Fibroblast of lung (primary cell): ENCODE data around the gene ALKBH4. TPM values are rescaled to one million over a fixed set of nuclear protein-coding genes. Genes with fewer than 3 reads are reported as not detected.
"Not testable (repeated sequence)": the region's sequence is repeated elsewhere in the genome, so short reads cannot be mapped to it uniquely, and the experiment has no call there.

Source experiments
- DNase-seq, 2 donors: peaks; one replicate each; pipeline versions ENCODE4 v3.0.0 to v3.0.0-alpha.2; 2010; ENCODE audit warnings: low read depth in 2 of 2
- H2AFZ ChIP-seq: 2 replicates; pipeline ENCODE4 v1.5.1; 2012; ENCODE audit warnings: low read length, control low read depth, inconsistent platforms
- H3K27ac ChIP-seq: 2 replicates; pipeline ENCODE4 v1.5.1; 2011; ENCODE audit warnings: low read length, control low read depth; ENCODE audit not compliant: insufficient read depth
- H3K27me3 ChIP-seq: 2 replicates; pipeline ENCODE4 v1.5.1; 2011; ENCODE audit warnings: mild to moderate bottlenecking, low read length; ENCODE audit not compliant: control insufficient read depth, insufficient read depth
- H3K36me3 ChIP-seq: 2 replicates; pipeline ENCODE4 v1.5.1; 2011; ENCODE audit warnings: low read length; ENCODE audit not compliant: control insufficient read depth, insufficient read depth
- H3K4me1 ChIP-seq: 2 replicates; pipeline ENCODE4 v1.5.1; 2011; ENCODE audit warnings: low read length; ENCODE audit not compliant: control insufficient read depth, insufficient read depth; ENCODE audit errors: extremely low read depth
- H3K4me2 ChIP-seq: 2 replicates; pipeline ENCODE4 v1.5.1; 2011; ENCODE audit warnings: low read length, control low read depth; ENCODE audit not compliant: insufficient read depth; ENCODE audit errors: extremely low read depth
- H3K4me3 ChIP-seq, 4 experiments: fragments of 200-600 bp in 1 of 4; sonication (generic) in 1 of 4; replicated peaks in 1 of 4; 2 replicates each; pipeline ENCODE4 v1.5.1; 2011 to 2016; ENCODE audit warnings: low read length in 4 of 4, low read depth in 3 of 4, mild to moderate bottlenecking in 3 of 4, control low read depth in 2 of 4, inconsistent platforms in 1 of 4, mixed read lengths in 1 of 4; ENCODE audit not compliant: insufficient read depth in 1 of 4; ENCODE audit errors: control extremely low read depth in 1 of 4
- H3K79me2 ChIP-seq: 2 replicates; pipeline ENCODE4 v1.5.1; 2012; ENCODE audit warnings: mild to moderate bottlenecking, low read length, inconsistent platforms; ENCODE audit not compliant: control insufficient read depth, insufficient read depth
- H3K9ac ChIP-seq: 2 replicates; pipeline ENCODE4 v1.5.1; 2011; ENCODE audit warnings: mild to moderate bottlenecking, low read length, control low read depth; ENCODE audit not compliant: insufficient read depth
- H3K9me3 ChIP-seq: 2 replicates; pipeline ENCODE4 v1.5.1; 2012; ENCODE audit warnings: low read depth, low read length; ENCODE audit not compliant: control insufficient read depth, insufficient read depth
- H4K20me1 ChIP-seq: 2 replicates; pipeline ENCODE4 v1.5.1; 2011; ENCODE audit warnings: low read length; ENCODE audit not compliant: control insufficient read depth, insufficient read depth; ENCODE audit errors: extremely low read depth
- CTCF ChIP-seq, 2 donors: IDR thresholded peaks in 1 of 2; conservative IDR thresholded peaks in 1 of 2; 1 replicate in 1 of 2; 2 replicates in 1 of 2; pipeline ENCODE4 v1.5.1; 2011 to 2012; ENCODE audit warnings: low read length in 2 of 2, control low read depth in 1 of 2, inconsistent platforms in 1 of 2, low read depth in 1 of 2, mild to moderate bottlenecking in 1 of 2
- EZH2 ChIP-seq: IDR thresholded peaks from 2 replicates; pipeline ENCODE4 v1.5.1; 2012; ENCODE audit warnings: low read length, control low read depth, mild to moderate bottlenecking; ENCODE audit errors: missing control alignments
- polyA plus RNA-seq, 2 donors: library from polyadenylated mRNA; depleted of rRNA in 1 of 2; stranded (reverse) in 1 of 2; unstranded in 1 of 2; fragments of >200 nt; gene quantifications; 2 replicates each; pipeline ENCODE4 v1.2.1, GENCODE V29; 2011 to 2012; ENCODE audit warnings: missing spikeins in 1 of 2
- total RNA-seq: library from RNA; depleted of rRNA; stranded (reverse); fragments of >200 nt; gene quantifications from 2 replicates; pipeline ENCODE4 v1.2.1, GENCODE V29; 2014

Gene ALKBH4
- total and polyA plus RNA-seq, 2 donors (not counting 1 experiment from before 2014, with no cell fraction given), result 3.7 to 13.2 TPM

- no peak overlapping the region for H2AFZ ChIP-seq
- H3K4me2 ChIP-seq, result no peak overlapping the region
- peaks cover 22% of the 10 kb centered on the region for H3K36me3 ChIP-seq
- H3K9me3 ChIP-seq, result no peaks in the 10 kb centered on the region
- no peak overlapping the region for H3K9ac ChIP-seq
- H3K4me1 ChIP-seq, result no peaks in the 10 kb centered on the region
- no peak overlapping the region for H3K4me3 ChIP-seq
- no peak for DNase-seq
- no peaks in the 10 kb centered on the region for H3K79me2 ChIP-seq
- H3K27me3 ChIP-seq, result no peaks in the 10 kb centered on the region
- H3K27ac ChIP-seq, result no peak overlapping the region
- TF ChIP-seq CTCF (conservative IDR thresholded peaks at IDR 0.05 in 1 of 2, IDR thresholded peaks at IDR 0.05 in 1 of 2; ENCODE audit: low read depth in 1 of 2, low read length in 2 of 2) (no peak), EZH2 (no peak)
- no peaks in the 10 kb centered on the region for H4K20me1 ChIP-seq
Observed at GRCh38 chr7:102410918-102411317, 53.7 kb downstream of the ALKBH4 start.

GRCh38 chr7:102410123-102410522, 54.5 kb downstream of the ALKBH4 start:
- Histone ChIP-seq H4K20me1 (no peaks in the 10 kb centered on the region), H3K4me2 (no peak overlapping the region), H3K9ac (no peak overlapping the region), H3K27ac (no peak overlapping the region), H3K9me3 (no peaks in the 10 kb centered on the region), H3K4me1 (no peaks in the 10 kb centered on the region), H2AFZ (no peak overlapping the region), H3K79me2 (no peaks in the 10 kb centered on the region), H3K4me3 (no peak overlapping the region), H3K36me3 (peaks cover 20% of the 10 kb centered on the region), H3K27me3 (no peaks in the 10 kb centered on the region)
- no peak for TF ChIP-seq CTCF (conservative IDR thresholded peaks at IDR 0.05 in 1 of 2, IDR thresholded peaks at IDR 0.05 in 1 of 2; ENCODE audit: low read depth in 1 of 2, low read length in 2 of 2)
- TF ChIP-seq EZH2, result no peak
- no peak for DNase-seq

- H3K27ac ChIP-seq, result no peak overlapping the region
- DNase-seq, result no peak
- H3K4me1 ChIP-seq, result no peaks in the 10 kb centered on the region
- H3K36me3 ChIP-seq, result peaks cover 20% of the 10 kb centered on the region
- no peaks in the 10 kb centered on the region for H3K27me3 ChIP-seq
- H4K20me1 ChIP-seq, result no peaks in the 10 kb centered on the region
- no peaks in the 10 kb centered on the region for H3K79me2 ChIP-seq
- H3K4me3 ChIP-seq, result no peak overlapping the region
- no peak overlapping the region for H2AFZ ChIP-seq
- no peak overlapping the region for H3K9ac ChIP-seq
- H3K9me3 ChIP-seq, result no peaks in the 10 kb centered on the region
- TF ChIP-seq EZH2 (no peak), CTCF (conservative IDR thresholded peaks at IDR 0.05 in 1 of 2, IDR thresholded peaks at IDR 0.05 in 1 of 2; ENCODE audit: low read depth in 1 of 2, low read length in 2 of 2) (no peak)
- H3K4me2 ChIP-seq, result no peak overlapping the region
Observed at GRCh38 chr7:102409340-102409739, 55.3 kb downstream of the ALKBH4 start.

GRCh38 chr7:102408530-102408929, 56.1 kb downstream of the ALKBH4 start:
- not testable (repeated sequence) for H3K4me3 ChIP-seq, H4K20me1 ChIP-seq, H3K4me1 ChIP-seq, H3K27me3 ChIP-seq, H3K27ac ChIP-seq, H3K4me2 ChIP-seq, H3K79me2 ChIP-seq, H3K9me3 ChIP-seq, H2AFZ ChIP-seq, H3K9ac ChIP-seq
- DNase-seq, result peak in 1 of 2 donors; percentile 29
- peaks cover 20% of the 10 kb centered on the region for H3K36me3 ChIP-seq
